H9 (cell line): ENCODE data around the gene TBC1D8B. TPM values are rescaled to one million over a fixed set of nuclear protein-coding genes. Genes with fewer than 3 reads are reported as not detected.
A peak's percentile ranks its signal among the peaks of the same experiment; 100 is the strongest.
"Not testable (repeated sequence)": the region's sequence is repeated elsewhere in the genome, so short reads cannot be mapped to it uniquely, and the experiment has no call there.

Experiments
- DNase-seq: peaks from one replicate; pipeline ENCODE4 v3.0.0-alpha.2; 2017
- H2AFZ ChIP-seq: one replicate; pipeline ENCODE4 v1.6.1; 2013; ENCODE audit warnings: mild to moderate bottlenecking, low read length, control low read depth, moderate library complexity
- H2AK5ac ChIP-seq: 2 replicates; pipeline ENCODE4 v1.6.1; 2013; ENCODE audit warnings: low read length, control low read depth, mixed read lengths; ENCODE audit not compliant: insufficient read length
- H2BK120ac ChIP-seq: one replicate; pipeline ENCODE4 v1.6.1; 2013; ENCODE audit warnings: low read depth, mild to moderate bottlenecking, low read length, control low read depth, inconsistent platforms; ENCODE audit not compliant: poor library complexity, severe bottlenecking
- H2BK12ac ChIP-seq: 2 replicates; pipeline ENCODE4 v1.6.1; 2013; ENCODE audit warnings: low read length, control low read depth, mixed read lengths, low read depth; ENCODE audit not compliant: insufficient read length
- H2BK15ac ChIP-seq: 2 replicates; pipeline ENCODE4 v1.6.1; 2013; ENCODE audit warnings: low read depth, low read length, control low read depth
- H2BK20ac ChIP-seq: one replicate; pipeline ENCODE4 v1.6.1; 2013; ENCODE audit warnings: low read depth, mild to moderate bottlenecking, low read length, control low read depth, inconsistent platforms; ENCODE audit not compliant: poor library complexity, severe bottlenecking
- H2BK5ac ChIP-seq: 2 replicates; pipeline ENCODE4 v1.6.1; 2013; ENCODE audit warnings: low read length, control low read depth, mixed read lengths; ENCODE audit not compliant: insufficient read length
- H3K14ac ChIP-seq: 2 replicates; pipeline ENCODE4 v1.6.1; 2013; ENCODE audit warnings: low read length, control low read depth; ENCODE audit not compliant: insufficient read depth
- H3K18ac ChIP-seq: 2 replicates; pipeline ENCODE4 v1.6.1; 2013; ENCODE audit warnings: low read depth, mild to moderate bottlenecking, mixed read lengths, low read length, control low read depth; ENCODE audit not compliant: insufficient read length
- H3K23ac ChIP-seq: 2 replicates; pipeline ENCODE4 v1.6.1; 2013; ENCODE audit warnings: low read length, control low read depth, mixed read lengths, low read depth; ENCODE audit not compliant: insufficient read length
- H3K23me2 ChIP-seq: 2 replicates; pipeline ENCODE4 v1.6.1; 2013; ENCODE audit warnings: low read depth, mild to moderate bottlenecking, mixed read lengths, low read length, control low read depth; ENCODE audit not compliant: insufficient read length, poor library complexity, severe bottlenecking
- H3K27ac ChIP-seq: 2 replicates; pipeline ENCODE4 v1.5.1; 2013; ENCODE audit warnings: low read length, control low read depth, mixed read lengths, low read depth; ENCODE audit not compliant: insufficient read length
- H3K27me3 ChIP-seq: 2 replicates; pipeline ENCODE4 v1.6.1; 2013; ENCODE audit warnings: low read length, control low read depth, inconsistent platforms; ENCODE audit not compliant: insufficient read depth
- H3K4ac ChIP-seq: 2 replicates; pipeline ENCODE4 v1.6.1; 2013; ENCODE audit warnings: low read depth, mild to moderate bottlenecking, control low read depth, inconsistent platforms, low read length, moderate library complexity
- H3K4me1 ChIP-seq: 2 replicates; pipeline ENCODE4 v1.6.1; 2013; ENCODE audit warnings: low read length, control low read depth, inconsistent platforms; ENCODE audit not compliant: insufficient read depth
- H3K4me2 ChIP-seq: 2 replicates; pipeline ENCODE4 v1.6.1; 2013; ENCODE audit warnings: low read length, control low read depth, mixed read lengths; ENCODE audit not compliant: insufficient read length, insufficient read depth
- H3K56ac ChIP-seq: 2 replicates; pipeline ENCODE4 v1.6.1; 2013; ENCODE audit warnings: low read depth, mild to moderate bottlenecking, mixed read lengths, low read length, control low read depth; ENCODE audit not compliant: insufficient read length
- H3K79me1 ChIP-seq: 2 replicates; pipeline ENCODE4 v1.6.1; 2013; ENCODE audit warnings: low read depth, mild to moderate bottlenecking, moderate library complexity, low read length, control low read depth, inconsistent platforms; ENCODE audit not compliant: insufficient read depth, poor library complexity, severe bottlenecking
- H3K79me2 ChIP-seq: 2 replicates; pipeline ENCODE4 v1.6.1; 2013; ENCODE audit warnings: low read length, control low read depth, inconsistent platforms; ENCODE audit not compliant: insufficient read depth
- H3K9ac ChIP-seq: 2 replicates; pipeline ENCODE4 v1.6.1; 2013; ENCODE audit warnings: low read length, control low read depth, mixed read lengths; ENCODE audit not compliant: insufficient read length; ENCODE audit errors: extremely low read depth
- H3K9me3 ChIP-seq: one replicate; pipeline ENCODE4 v1.6.1; 2013; ENCODE audit warnings: low read depth, low read length, inconsistent platforms; ENCODE audit not compliant: control insufficient read depth
- H3T11ph ChIP-seq: one replicate; pipeline ENCODE4 v1.6.1; 2013; ENCODE audit warnings: mild to moderate bottlenecking, low read length, control low read depth, inconsistent platforms
- H4K20me1 ChIP-seq: one replicate; pipeline ENCODE4 v1.6.1; 2013; ENCODE audit not compliant: control insufficient read depth, insufficient read length, insufficient read depth
- H4K5ac ChIP-seq: 2 replicates; pipeline ENCODE4 v1.6.1; 2013; ENCODE audit warnings: low read depth, mild to moderate bottlenecking, mixed read lengths, low read length, control low read depth; ENCODE audit not compliant: insufficient read length
- H4K8ac ChIP-seq: replicated peaks from 2 replicates; pipeline ENCODE4 v1.6.1; 2013; ENCODE audit warnings: low read length, control low read depth, mixed read lengths, low read depth; ENCODE audit not compliant: insufficient read length
- H4K91ac ChIP-seq: 2 replicates; pipeline ENCODE4 v1.6.1; 2013; ENCODE audit warnings: low read depth, mild to moderate bottlenecking, moderate library complexity, mixed read lengths, low read length, control low read depth; ENCODE audit not compliant: insufficient read length
- H3K27ac Mint-ChIP-seq, 3 experiments: 2 replicates in 2 of 3; 3 replicates in 1 of 3; pipeline ENCODE4 v1.8.0; 2020 to 2021; ENCODE audit warnings: mixed read lengths in 3 of 3, mild to moderate bottlenecking in 1 of 3, moderate library complexity in 1 of 3
- H3K27me3 Mint-ChIP-seq: 2 replicates; pipeline ENCODE4 v1.8.0; 2021; ENCODE audit warnings: low read depth, mild to moderate bottlenecking, moderate library complexity, mixed read lengths
- H3K36me3 Mint-ChIP-seq, 3 experiments: 2 replicates in 2 of 3; 3 replicates in 1 of 3; pipeline ENCODE4 v1.8.0; 2020 to 2021; ENCODE audit warnings: low read depth in 3 of 3, mixed read lengths in 3 of 3; ENCODE audit not compliant: insufficient read depth in 1 of 3
- H3K4me1 Mint-ChIP-seq, 2 experiments: 2 replicates each; pipeline ENCODE4 v1.8.0; 2020; ENCODE audit warnings: mixed read lengths in 2 of 2
- H3K4me3 Mint-ChIP-seq, 2 experiments: 2 replicates in 1 of 2; 3 replicates in 1 of 2; pipeline ENCODE4 v1.8.0; 2020 to 2021; ENCODE audit warnings: mild to moderate bottlenecking in 2 of 2, mixed read lengths in 2 of 2, moderate library complexity in 1 of 2
- H3K9me3 Mint-ChIP-seq, 2 experiments: 2 replicates in 1 of 2; 3 replicates in 1 of 2; pipeline ENCODE4 v1.8.0; 2020; ENCODE audit warnings: mild to moderate bottlenecking in 2 of 2, mixed read lengths in 2 of 2, moderate library complexity in 1 of 2
- WGBS: extraction: QIAGEN DNeasy Blood & Tissue Kit; methylation state at CpG from one replicate; pipeline ENCODE4 v1.1.7; 2013; ENCODE audit warnings: missing lambda C conversion rate, low lambda C conversion rate, mixed read lengths; ENCODE audit not compliant: insufficient read length; ENCODE audit errors: extremely low coverage; 5-methylcytosine and 5-hydroxymethylcytosine counted together
- long read RNA-seq: library from polyadenylated mRNA; unstranded; transcript quantifications from one replicate; pipeline ENCODE4 v2.0.0, GENCODE V29; 2020
- total RNA-seq: library from RNA; stranded (reverse); gene quantifications from 2 replicates; pipeline ENCODE4 v1.2.1, GENCODE V29; 2021
- TF ChIP-seq, protein P1 (sequence below): fragments of 200-600 bp; sonication (generic); conservative IDR thresholded peaks from 3 replicates; pipeline ENCODE4 v1.8.0; 2021; ENCODE audit warnings: antibody characterized with exemption, mild to moderate bottlenecking

The TBC1D8B gene
- total RNA-seq: 2.6 TPM in 2 replicates
- long read RNA-seq, full-length matches to known transcripts: 8 of 16 reads
- long read RNA-seq, partial matches to known transcripts: 5 of 16 reads
- long read RNA-seq, other reads (novel, unspliced or antisense): 3 of 16 reads

DNA sequence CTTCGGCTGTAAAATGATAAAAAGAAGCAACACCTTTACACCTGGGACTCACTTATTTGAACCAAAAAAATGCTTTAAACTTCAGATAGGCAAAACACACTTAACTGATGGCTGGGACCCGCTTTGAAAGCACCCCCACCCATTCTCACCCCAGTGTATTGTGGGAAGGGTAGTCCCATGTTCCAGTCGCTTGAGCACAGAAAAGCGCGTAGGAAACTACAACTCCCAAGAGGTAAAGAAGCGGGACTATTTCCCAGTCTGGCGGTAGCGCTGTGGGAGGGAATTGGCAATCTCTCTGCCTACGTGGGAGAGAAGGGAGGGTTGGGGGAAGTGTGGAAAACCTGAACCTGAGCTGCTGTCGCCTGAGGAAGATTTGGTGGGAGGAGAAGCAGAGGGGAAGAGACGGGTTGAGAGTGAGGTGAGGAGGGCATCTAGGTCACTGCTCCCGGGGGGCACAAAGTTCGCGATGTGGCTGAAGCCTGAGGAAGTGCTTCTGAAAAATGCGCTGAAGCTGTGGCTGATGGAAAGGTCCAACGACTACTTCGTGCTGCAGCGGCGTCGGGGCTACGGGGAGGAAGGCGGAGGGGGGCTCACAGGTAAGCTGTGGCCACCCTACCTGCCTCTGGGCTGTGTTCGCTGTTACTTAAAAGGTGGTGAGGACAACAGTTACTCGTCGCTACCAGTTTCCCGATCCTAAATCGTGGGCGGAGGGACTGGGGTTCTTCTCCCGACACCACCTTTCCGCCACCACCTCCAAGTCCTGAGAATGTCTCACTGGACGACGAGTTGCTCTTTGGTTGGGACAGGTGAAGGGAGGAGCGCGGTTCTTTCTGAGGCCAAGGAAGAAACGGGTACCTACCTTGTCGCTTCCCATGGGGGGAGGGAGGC lies at the start of gene TBC1D8B:
Gene TBC1D8B (plus strand): TSS at position 286 of the 888 bp plus-strand sequence. CDS start 181 bp downstream, at position 467.
- H2BK20ac ChIP-seq: no peak within 1 kb of the TSS
- no peak within 1 kb of the TSS for H3T11ph ChIP-seq
- no peaks in the 10 kb centered on the region for H4K20me1 ChIP-seq
- H3K14ac ChIP-seq: no peak within 1 kb of the TSS; the same call in 1 of the 2 replicates
- no peak within 1 kb of the TSS for H2AK5ac ChIP-seq
- no peaks in the 10 kb centered on the region for H3K79me2 ChIP-seq
- no peak within 1 kb of the TSS for H2BK15ac ChIP-seq
- peak within 1 kb of the TSS; percentile 42 for H2AFZ ChIP-seq
- H4K91ac ChIP-seq: no peak within 1 kb of the TSS
- H3K9me3 Mint-ChIP-seq: peaks cover 0 to 37% of the 10 kb centered on the region in 2 experiments; a peak in 3 of 5 replicates
- H3K4me2 ChIP-seq: peak within 1 kb of the TSS; percentile 98
- peaks cover 37% of the 10 kb centered on the region for H3K27me3 Mint-ChIP-seq
- H2BK5ac ChIP-seq: peak within 1 kb of the TSS; percentile 22
- peaks cover 8% of the 10 kb centered on the region for H3K23me2 ChIP-seq
- no peaks in the 10 kb centered on the region for H3K79me1 ChIP-seq
- TF ChIP-seq, protein P1, sequence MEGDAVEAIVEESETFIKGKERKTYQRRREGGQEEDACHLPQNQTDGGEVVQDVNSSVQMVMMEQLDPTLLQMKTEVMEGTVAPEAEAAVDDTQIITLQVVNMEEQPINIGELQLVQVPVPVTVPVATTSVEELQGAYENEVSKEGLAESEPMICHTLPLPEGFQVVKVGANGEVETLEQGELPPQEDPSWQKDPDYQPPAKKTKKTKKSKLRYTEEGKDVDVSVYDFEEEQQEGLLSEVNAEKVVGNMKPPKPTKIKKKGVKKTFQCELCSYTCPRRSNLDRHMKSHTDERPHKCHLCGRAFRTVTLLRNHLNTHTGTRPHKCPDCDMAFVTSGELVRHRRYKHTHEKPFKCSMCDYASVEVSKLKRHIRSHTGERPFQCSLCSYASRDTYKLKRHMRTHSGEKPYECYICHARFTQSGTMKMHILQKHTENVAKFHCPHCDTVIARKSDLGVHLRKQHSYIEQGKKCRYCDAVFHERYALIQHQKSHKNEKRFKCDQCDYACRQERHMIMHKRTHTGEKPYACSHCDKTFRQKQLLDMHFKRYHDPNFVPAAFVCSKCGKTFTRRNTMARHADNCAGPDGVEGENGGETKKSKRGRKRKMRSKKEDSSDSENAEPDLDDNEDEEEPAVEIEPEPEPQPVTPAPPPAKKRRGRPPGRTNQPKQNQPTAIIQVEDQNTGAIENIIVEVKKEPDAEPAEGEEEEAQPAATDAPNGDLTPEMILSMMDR: no peak
- no peak within 1 kb of the TSS for H3K56ac ChIP-seq
- H3K4me1 ChIP-seq: no peaks in the 10 kb centered on the region
- H3K27me3 ChIP-seq: no peaks in the 10 kb centered on the region
- DNase-seq: peak; percentile 82
- peaks cover 9 to 13% of the 10 kb centered on the region in 2 experiments for H3K4me1 Mint-ChIP-seq
- H2BK12ac ChIP-seq: no peak within 1 kb of the TSS
- H3K9ac ChIP-seq: peak within 1 kb of the TSS; percentile 67
- no peak within 1 kb of the TSS for H3K23ac ChIP-seq
- H3K27ac Mint-ChIP-seq: peak within 1 kb of the TSS; percentile 56 to 95 (median 74)
- WGBS: no CpG with 5 or more reads among the region's 36 CpGs
- H3K18ac ChIP-seq: no peak within 1 kb of the TSS
- H2BK120ac ChIP-seq: no peak within 1 kb of the TSS
- no peaks in the 10 kb centered on the region for H3K9me3 ChIP-seq
- H3K36me3 Mint-ChIP-seq: no peaks in the 10 kb centered on the region
- no peak within 1 kb of the TSS for H3K4ac ChIP-seq
- no peak within 1 kb of the TSS for H3K27ac ChIP-seq
- H4K8ac ChIP-seq: no peak within 1 kb of the TSS
- no peak within 1 kb of the TSS for H4K5ac ChIP-seq
- H3K4me3 Mint-ChIP-seq: peak within 1 kb of the TSS; percentile 88 to 97

DNA sequence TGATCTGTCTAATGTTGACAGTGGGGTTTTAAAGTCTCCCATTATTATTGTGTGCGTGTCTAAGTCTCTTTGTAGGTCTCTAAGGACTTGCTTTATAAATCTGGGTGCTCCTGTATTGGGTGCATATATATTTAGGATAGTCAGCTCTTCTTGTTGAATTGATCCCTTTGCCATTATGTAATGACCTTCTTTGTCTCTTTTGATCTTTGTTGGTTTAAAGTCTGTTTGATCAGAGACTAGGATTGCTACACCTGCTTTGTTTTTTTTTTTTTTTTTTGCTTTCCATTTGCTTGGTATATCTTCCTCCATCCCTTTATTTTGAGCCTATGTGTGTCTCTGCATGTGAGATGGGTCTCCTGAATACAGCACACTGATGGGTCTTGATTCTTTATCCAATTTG lies 33.2 kb upstream of the TBC1D8B start:
- not testable (repeated sequence) for H3K36me3 Mint-ChIP-seq, H3K18ac ChIP-seq, H3K23ac ChIP-seq, H3K4me2 ChIP-seq, H4K20me1 ChIP-seq, H3T11ph ChIP-seq, H3K14ac ChIP-seq, H3K23me2 ChIP-seq, H2BK20ac ChIP-seq, H3K27ac ChIP-seq, DNase-seq, H3K27me3 ChIP-seq, H3K4me3 Mint-ChIP-seq, H3K79me2 ChIP-seq, H3K4ac ChIP-seq, H4K91ac ChIP-seq, H3K27me3 Mint-ChIP-seq, H2BK5ac ChIP-seq, H2BK120ac ChIP-seq, H2BK12ac ChIP-seq, H2AFZ ChIP-seq, H4K8ac ChIP-seq, H3K4me1 Mint-ChIP-seq, H3K9ac ChIP-seq, H3K79me1 ChIP-seq, H2BK15ac ChIP-seq, H3K56ac ChIP-seq, H3K27ac Mint-ChIP-seq, H4K5ac ChIP-seq, H3K9me3 ChIP-seq, H3K4me1 ChIP-seq, H2AK5ac ChIP-seq
- H3K9me3 Mint-ChIP-seq: peaks cover 10 to 68% of the 10 kb centered on the region in 2 experiments
- WGBS: no CpG with 5 or more reads among the region's 1 CpG
